DND-41 (cell line): ENCODE data around the gene TMEM144.

Experiments
- EZH2 ChIP-seq: IDR thresholded peaks from 3 replicates; pipeline ENCODE4 v1.6.1; 2012; ENCODE audit warnings: borderline replicate concordance, low read depth, mild to moderate bottlenecking, moderate library complexity, low read length, inconsistent platforms; ENCODE audit not compliant: severe bottlenecking
- TF ChIP-seq, protein P1 (sequence below): IDR thresholded peaks from 2 replicates; pipeline ENCODE4 v1.5.1; 2012; ENCODE audit warnings: borderline replicate concordance, low read length, moderate library complexity, mild to moderate bottlenecking; ENCODE audit not compliant: poor library complexity, severe bottlenecking; ENCODE audit errors: extremely low read depth

DNA sequence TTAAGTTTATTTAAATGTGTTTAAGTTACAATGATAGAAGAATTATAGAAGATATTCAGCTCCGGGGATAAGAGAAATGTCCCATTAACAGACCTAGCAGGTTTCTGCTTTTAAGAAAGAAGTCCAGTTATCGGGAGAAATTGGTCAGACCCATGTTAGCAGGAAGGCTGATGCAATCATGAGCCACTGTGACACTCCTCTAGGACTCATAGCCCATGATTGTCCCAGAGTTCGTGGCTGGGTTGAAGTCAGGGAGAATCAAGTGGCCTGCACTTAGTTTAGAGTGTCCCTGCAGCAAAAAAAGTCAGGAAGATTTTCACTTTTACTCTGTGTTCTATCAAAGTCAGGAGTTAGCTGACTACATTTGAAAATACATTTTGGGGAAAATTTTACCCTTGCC, 72.0 kb downstream of the TMEM144 start:
- TF ChIP-seq, protein P1, sequence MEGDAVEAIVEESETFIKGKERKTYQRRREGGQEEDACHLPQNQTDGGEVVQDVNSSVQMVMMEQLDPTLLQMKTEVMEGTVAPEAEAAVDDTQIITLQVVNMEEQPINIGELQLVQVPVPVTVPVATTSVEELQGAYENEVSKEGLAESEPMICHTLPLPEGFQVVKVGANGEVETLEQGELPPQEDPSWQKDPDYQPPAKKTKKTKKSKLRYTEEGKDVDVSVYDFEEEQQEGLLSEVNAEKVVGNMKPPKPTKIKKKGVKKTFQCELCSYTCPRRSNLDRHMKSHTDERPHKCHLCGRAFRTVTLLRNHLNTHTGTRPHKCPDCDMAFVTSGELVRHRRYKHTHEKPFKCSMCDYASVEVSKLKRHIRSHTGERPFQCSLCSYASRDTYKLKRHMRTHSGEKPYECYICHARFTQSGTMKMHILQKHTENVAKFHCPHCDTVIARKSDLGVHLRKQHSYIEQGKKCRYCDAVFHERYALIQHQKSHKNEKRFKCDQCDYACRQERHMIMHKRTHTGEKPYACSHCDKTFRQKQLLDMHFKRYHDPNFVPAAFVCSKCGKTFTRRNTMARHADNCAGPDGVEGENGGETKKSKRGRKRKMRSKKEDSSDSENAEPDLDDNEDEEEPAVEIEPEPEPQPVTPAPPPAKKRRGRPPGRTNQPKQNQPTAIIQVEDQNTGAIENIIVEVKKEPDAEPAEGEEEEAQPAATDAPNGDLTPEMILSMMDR = no peak
- no peak for TF ChIP-seq EZH2
